Retina (tissue), 1 donor: Measurements from ENCODE around the gene ARHGAP6.

ENCODE experiments used
- DNase-seq: peaks from one replicate; pipeline ENCODE4 v3.0.0-alpha.2; 2016

ARHGAP6 gene

DNA sequence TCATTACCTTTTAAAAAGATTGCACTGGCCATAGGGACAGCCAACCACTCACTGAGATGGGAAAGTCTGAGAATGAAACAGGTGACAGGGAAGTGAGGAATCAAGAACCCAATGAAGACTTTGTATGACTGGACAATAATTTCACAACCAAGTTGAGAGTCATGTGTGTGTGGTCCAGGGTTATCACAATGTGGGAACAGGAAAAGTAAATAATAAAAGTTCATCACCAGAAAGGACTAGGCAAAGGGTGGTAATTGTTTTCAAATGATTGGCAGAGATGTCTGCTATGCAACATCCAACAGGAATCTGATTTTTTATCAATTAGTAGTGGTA, 243.2 kb downstream of the ARHGAP6 start:
- DNase-seq: no peak

DNA sequence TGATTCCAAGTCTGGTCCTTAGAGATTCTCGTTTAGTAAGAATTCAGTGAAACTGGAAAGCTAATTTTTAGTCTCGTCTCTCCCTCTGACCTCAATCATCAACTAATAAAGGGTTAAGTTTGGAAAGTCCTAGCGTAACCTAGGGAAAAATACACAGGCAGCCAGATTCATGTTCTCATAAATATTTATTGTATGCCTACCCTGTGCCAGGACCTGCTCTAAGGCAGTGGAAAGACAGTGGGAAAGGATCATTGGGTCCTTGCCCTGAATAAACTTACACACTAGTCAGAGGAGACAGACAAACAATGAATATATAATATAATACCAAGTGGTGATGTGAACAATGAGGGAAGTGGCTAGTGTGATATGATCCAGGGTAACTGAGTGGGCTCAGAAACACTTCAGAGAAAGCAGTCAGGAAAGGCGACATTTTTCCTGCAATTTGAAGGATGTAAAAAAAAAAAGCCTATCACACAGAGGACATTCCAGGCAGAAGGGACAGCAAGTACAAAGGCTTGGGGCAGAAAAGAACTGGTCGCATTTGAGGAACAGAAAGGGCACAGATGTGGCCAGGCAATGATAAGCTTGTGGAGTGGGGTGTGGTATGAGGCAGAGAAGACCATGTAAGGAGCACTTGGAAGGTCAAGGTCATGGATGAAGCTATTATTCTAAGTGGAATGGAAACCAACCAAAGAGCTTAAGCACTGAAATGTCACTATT, 243.8 kb downstream of the ARHGAP6 start:
- no peak for DNase-seq

- no peak for DNase-seq
Observed at GRCh38 chrX:11420851-11421250, 244.9 kb downstream of the ARHGAP6 start.

- no peak for DNase-seq
Observed at GRCh38 chrX:11419102-11419501, 246.6 kb downstream of the ARHGAP6 start.

DNA sequence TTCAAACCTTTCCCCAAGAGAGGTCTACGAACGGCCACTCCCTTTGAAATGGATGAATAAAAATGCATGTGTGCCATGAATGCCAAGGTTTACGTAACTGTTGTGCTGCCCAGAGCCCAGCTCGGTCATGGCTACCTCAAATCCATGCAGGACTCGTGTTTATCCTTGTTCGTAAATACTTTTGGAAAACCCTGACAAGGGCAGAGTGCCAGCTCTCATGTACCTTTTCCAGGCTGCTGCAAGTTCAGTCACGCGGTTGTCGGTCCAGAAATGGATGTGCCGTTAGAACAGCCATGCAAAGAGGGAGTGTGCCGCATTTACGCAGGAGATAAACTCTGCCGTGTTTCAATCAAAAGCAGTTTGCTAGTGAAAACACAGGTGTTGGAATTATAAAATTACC, 249.1 kb downstream of the ARHGAP6 start:
- DNase-seq: no peak

DNA sequence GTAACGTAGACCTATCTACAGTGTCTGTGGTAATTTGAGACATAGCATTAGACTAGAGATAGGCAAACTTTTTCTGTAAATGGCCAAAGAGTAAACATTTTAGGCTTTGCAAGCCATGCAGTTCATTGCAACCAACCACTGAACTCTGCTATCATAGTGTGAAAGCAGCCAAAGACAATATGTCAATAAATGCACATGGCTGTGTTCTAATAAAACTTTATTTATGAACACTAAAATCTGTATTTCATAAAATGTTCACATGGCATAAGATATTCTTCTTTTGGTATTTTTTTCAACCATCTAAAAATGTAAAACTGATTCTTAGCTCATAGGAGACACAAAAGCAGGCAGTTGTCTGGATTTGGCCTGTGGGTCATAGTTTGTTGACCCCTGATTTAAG, 251.6 kb downstream of the ARHGAP6 start:
- DNase-seq: no peak

- no peak for DNase-seq
Observed at GRCh38 chrX:11412715-11413623, 252.8 kb downstream of the ARHGAP6 start.

GRCh38 chrX:11409957-11410356, 255.8 kb downstream of the ARHGAP6 start:
- no peak for DNase-seq

- DNase-seq: no peak
Observed at GRCh38 chrX:11408783-11409182, 256.9 kb downstream of the ARHGAP6 start.

DNA sequence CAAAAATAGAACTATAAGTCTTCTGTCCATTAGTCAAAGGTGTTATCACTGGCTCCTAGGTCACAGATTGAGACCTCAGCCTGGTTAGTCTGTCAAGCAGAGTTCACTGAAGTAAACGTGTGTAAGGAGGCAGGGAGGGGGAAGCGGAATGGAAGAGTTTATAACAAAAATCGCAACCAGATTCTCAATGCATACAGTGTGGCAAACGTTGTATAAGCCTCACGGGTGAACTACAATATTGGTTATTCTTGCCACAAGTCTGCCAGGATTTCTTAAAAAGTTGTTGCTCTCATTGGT, 257.7 kb downstream of the ARHGAP6 start:
- no peak for DNase-seq

- DNase-seq: no peak
Observed at GRCh38 chrX:11407331-11408108, 258.2 kb downstream of the ARHGAP6 start.

GRCh38 chrX:11406109-11406765, 259.5 kb downstream of the ARHGAP6 start:
- DNase-seq: no peak

DNA sequence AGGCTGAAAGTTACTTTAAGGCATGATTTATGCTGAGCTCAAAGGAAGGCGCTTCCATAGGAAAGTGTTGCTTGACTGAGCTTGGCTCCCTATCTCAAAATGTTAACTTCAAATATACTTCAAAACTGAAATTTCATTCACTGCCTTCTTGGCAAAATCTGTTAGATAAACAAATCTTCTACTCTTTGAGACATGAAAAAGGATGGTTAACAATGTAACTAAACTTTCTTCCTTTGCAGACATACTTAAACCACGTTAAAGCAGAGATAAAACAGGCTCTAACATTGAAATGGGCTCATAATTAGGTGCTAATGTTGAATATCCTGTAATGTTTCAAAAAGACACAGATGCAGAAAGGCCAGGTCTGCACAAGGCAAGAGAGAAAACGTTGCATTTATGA, 262.1 kb downstream of the ARHGAP6 start:
- no peak for DNase-seq

DNA sequence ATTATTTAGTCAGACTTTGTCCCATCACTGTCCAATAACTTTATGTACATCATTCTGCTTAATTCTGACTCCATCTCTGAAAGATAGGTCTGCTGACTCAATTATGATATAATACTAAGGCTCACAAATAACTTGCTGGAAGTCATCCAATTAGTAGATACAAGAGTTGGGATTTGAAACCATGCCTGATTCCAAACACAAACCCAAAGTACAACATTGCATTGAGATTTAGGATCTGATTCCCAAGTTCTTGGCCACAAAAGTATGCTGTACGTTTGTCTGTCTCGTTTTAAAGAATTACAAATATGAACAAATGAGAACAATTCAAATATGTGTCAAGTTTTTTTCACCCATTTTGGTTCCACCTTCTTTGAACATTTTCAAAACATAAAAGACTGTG, 263.8 kb downstream of the ARHGAP6 start:
- DNase-seq: no peak

DNA sequence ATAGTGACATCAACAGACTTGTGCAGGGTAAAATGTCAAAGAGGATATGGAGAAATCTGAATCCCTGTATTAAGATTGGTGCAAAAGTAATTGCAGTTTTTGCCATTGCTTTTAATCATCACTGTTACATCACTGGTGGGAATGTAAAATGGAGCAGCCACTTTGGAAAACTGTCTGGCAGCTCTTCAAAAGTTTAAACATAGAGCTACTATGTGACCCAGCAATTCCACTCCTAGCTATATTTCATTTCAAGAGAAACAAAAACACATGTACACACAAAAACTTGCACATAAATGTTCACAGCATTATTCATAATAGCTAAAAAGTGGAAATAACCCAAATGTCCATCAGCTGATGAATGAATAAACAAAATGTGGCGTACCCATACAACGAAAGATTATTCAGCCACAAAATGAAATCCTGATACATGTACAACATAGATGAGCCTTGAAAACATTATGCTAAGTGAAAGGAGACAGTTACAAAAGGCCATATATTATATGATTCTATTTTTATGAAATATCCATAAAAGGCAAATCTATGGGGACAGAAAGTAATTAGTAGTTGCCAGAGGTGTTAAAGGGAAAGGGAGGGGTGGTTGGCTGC, 266.1 kb downstream of the ARHGAP6 start:
- no peak for DNase-seq

GRCh38 chrX:11398785-11399184, 266.9 kb downstream of the ARHGAP6 start:
- DNase-seq: no peak

GRCh38 chrX:11398139-11398538, 267.6 kb downstream of the ARHGAP6 start:
- DNase-seq: no peak

DNA sequence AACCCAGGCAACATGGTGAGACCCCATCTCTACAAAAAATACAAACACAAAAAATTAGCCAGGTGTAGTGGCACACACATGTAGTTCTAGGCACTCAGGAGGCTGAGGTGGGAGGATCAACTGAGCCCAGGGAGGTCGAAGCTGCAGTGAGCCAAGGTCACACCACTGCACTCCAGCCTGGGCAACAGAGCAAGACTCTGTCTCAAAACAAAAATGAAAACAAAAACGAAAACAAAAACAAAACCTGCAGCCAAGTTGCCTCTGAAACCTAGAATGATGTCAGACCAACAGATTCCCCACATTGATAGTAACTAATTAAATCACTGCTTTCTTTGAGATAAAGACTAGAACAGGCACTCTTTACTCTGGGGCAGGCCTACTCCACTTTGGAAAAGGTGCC, 268.0 kb downstream of the ARHGAP6 start:
- no peak for DNase-seq

DNA sequence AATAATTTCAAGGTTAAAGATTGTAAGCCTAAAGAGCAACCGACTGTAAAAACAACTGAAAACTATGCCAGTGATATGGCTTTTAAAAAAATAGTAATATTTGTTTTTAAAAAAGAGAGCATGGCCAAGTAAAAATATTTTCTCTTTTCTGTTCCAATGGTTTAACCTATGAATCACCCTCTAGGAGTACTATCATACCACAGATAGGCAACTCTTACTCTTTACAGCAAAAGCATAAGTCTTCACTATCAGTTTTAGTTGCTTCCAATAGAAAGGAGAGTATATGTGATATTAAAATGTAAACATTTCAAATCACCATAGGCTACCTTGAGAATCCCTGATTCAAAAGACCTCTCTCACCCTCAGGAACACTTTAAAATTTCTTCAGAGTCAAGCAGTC, 269.9 kb downstream of the ARHGAP6 start:
- no peak for DNase-seq

- no peak for DNase-seq
Observed at GRCh38 chrX:11393949-11394654, 271.6 kb downstream of the ARHGAP6 start.

- no peak for DNase-seq
Observed at GRCh38 chrX:11386812-11387211, 278.9 kb downstream of the ARHGAP6 start.

GRCh38 chrX:11386001-11386523, 279.7 kb downstream of the ARHGAP6 start:
- DNase-seq: no peak
